Measurements from ENCODE around the gene INMT.

GRCh38 chr7:30779574-30779973 lies 27.6 kb downstream of the INMT start:
- no peak for TF ChIP-seq EZH2 (IDR thresholded peaks at IDR 0.05; ENCODE audit: insufficient read depth, poor library complexity, severe bottlenecking)
- TF ChIP-seq EZH2phosphoT487 (IDR thresholded peaks at IDR 0.05; ENCODE audit: insufficient read depth, low read depth), result no peak

Data from GM23248 (cell line).